Naive thymus-derived CD8-positive, alpha-beta T cell (primary cell): Measurements from ENCODE around the gene PKNOX2. TPM values are rescaled to one million over a fixed set of nuclear protein-coding genes. Genes with fewer than 3 reads are reported as not detected.

ENCODE experiments used
- ATAC-seq, 2 donors: fragments of 150-1000 bp; cut with Tn5 transposase in 1 of 2; sonication (Bioruptor Pico), chemical (Tn5 transposase) in 1 of 2; 1 replicate in 1 of 2; 2 replicates in 1 of 2; pipeline ENCODE4 v1.10.0; 2021; ENCODE audit warnings: mild to moderate bottlenecking in 2 of 2, moderate library complexity in 2 of 2
- POLR2A ChIA-PET: fragments of 350-600 bp; sonication (Branson Sonifier 250); formaldehyde crosslinking; loops from one replicate; lab custom pipeline; 2021; ENCODE audit warnings: antibody characterized with exemption; lab: Charles Lee
- DNase-seq, 10 donors: peaks; one replicate each; pipeline versions ENCODE4 v3.0.0 to v3.0.0-alpha.2; 2020 to 2022
- H3K27ac Mint-ChIP-seq, 10 donors: one replicate each; pipeline ENCODE4 v1.8.0; 2020 to 2022; ENCODE audit warnings: mild to moderate bottlenecking in 10 of 10, mixed read lengths in 10 of 10, moderate library complexity in 4 of 10, inconsistent platforms in 1 of 10
- H3K27me3 Mint-ChIP-seq, 5 donors: one replicate each; pipeline ENCODE4 v1.8.0; 2021 to 2022; ENCODE audit warnings: mixed read lengths in 5 of 5
- H3K36me3 Mint-ChIP-seq, 3 donors: one replicate each; pipeline ENCODE4 v1.8.0; 2020 to 2022; ENCODE audit warnings: mixed read lengths in 3 of 3, mild to moderate bottlenecking in 2 of 3, inconsistent platforms in 1 of 3
- H3K4me1 Mint-ChIP-seq, 4 donors: one replicate each; pipeline ENCODE4 v1.8.0; 2021 to 2022; ENCODE audit warnings: mixed read lengths in 4 of 4
- H3K4me3 Mint-ChIP-seq, 10 donors: one replicate each; pipeline ENCODE4 v1.8.0; 2020 to 2022; ENCODE audit warnings: mild to moderate bottlenecking in 10 of 10, mixed read lengths in 10 of 10, moderate library complexity in 6 of 10, inconsistent platforms in 1 of 10
- H3K9me3 Mint-ChIP-seq, 9 donors: one replicate each; pipeline ENCODE4 v1.8.0; 2020 to 2022; ENCODE audit warnings: mixed read lengths in 9 of 9, mild to moderate bottlenecking in 3 of 9, inconsistent platforms in 1 of 9, moderate library complexity in 1 of 9
- polyA plus RNA-seq, 3 donors: library from polyadenylated mRNA; unstranded; fragments of 300-500 nt; fragmentation: Illumina TruSeq; gene quantifications; one replicate each; pipeline ENCODE4 v1.2.3, GENCODE V29; 2021
- total RNA-seq, 8 experiments: library from RNA in 2 of 8; stranded (reverse) in 2 of 8; gene quantifications; one replicate each; pipeline ENCODE4 v1.2.3 and lab custom pipeline; 2021 to 2026

Gene PKNOX2
- total and polyA plus RNA-seq, 5 experiments from 2014 or later, result not detected

DNA sequence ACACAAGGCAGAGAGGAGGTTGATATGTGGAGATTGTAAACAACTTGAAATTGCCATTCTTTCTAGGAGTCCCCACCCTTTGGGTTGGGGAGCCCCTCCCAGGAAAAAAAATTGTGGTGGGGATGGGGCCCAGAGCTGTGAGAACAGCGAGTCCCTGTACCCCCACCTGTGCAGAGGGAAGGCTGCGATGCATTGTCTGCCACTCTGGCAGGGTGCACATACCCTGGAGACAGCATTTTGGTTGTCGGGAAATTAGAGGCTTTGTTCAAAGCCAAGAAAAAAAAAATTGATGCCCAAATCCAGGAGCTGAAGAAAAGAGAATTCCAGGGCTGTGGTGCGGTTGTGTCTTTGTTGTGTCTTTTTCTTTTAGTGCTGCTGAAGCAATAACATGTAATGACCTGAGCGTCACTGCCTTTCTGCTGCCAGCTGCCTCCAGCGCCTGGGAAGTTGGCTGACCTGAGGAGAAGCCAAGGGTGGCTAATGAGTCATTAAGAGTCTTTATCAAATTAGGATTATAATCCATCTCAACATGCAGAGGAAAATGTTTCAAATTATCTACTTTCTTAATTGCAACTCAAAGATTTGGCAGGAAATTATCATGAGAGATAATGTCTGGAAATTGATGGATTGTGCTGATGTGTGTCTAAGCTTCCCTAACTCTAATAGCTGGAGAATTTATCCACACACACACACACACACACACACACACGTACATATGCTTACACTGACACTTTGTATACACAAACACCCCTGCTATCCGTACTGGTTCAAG lies 8.0 kb upstream of the PKNOX2 start:
- peaks cover 18 to 66% (median 53%) of the 10 kb centered on the region in 5 donors for H3K27me3 Mint-ChIP-seq
- no peaks in the 10 kb centered on the region for H3K9me3 Mint-ChIP-seq
- H3K4me3 Mint-ChIP-seq, result no peak overlapping the region
- POLR2A ChIA-PET, result no interaction called here
- ATAC-seq (no peak), DNase-seq (no peak)
- no peaks in the 10 kb centered on the region for H3K4me1 Mint-ChIP-seq
- H3K36me3 Mint-ChIP-seq, result no peaks in the 10 kb centered on the region
- no peak overlapping the region for H3K27ac Mint-ChIP-seq

DNA sequence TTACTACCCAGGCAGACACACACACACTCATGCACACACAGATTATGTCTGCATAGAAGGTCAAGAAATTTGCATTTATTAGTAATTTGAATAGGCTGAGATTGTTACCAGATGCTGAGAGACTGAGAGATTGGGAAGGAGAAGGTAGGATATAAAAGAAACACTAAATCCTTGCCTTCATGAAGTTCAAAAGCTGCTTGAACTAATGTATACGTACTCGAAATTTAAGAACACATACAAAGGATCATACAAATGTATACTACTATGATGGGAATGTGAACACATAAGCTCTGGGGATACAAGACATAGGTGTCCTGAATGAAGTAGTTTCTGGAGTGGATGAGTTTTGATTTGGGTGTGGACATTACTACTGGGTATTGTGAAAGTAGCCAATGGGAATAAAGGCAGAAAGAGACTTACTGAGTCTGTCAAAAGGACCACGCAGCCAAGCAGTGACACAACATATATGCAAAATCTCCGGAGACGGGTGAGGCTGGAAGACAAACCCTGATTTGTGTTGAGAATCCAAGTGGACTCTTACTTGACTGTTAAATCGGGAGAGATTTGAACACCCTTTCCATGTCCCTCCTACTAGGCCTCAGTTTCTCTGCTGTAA lies 7.3 kb upstream of the PKNOX2 start:
- Mint-ChIP-seq H3K27me3 (peaks cover 18 to 66% (median 51%) of the 10 kb centered on the region in 5 donors), H3K36me3 (no peaks in the 10 kb centered on the region), H3K27ac (no peak overlapping the region), H3K9me3 (no peaks in the 10 kb centered on the region), H3K4me1 (no peaks in the 10 kb centered on the region), H3K4me3 (no peak overlapping the region)
- no peak for ATAC-seq
- no peak for DNase-seq
- POLR2A ChIA-PET, result no interaction called here

DNA sequence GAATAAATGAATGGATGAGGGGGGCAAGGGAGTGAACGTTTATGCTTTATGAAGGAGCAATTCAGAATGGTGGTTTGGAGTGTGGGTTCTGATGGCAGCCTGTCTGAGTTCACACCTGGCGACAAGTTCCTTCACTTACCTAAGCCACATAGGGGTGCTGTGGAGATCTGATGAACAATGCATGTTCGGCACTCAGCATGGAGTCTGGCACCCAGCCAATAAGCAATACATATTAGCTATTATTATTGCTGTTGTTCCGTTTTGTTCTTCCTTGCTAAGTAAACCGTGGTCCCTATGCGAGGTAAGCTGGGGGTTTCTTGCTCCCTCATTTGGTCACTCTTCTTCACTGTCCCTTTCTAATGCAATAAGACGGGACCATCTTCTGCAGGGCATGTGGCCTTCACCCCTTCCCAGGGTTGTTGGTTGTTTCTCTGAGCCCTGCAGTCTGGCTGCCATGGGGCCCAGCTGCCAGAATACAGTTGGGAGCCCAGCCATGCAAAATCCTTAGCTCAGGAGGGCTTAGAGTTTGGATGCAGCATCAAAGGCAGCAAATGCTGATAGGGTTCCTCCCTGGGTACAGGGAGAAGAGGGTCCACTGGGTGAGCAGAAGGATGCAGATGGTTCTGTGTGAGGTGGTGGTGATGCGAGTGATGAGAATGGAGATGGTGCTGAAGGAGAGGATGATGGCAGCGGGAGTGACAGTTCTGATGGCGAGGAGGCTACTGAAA lies 6.4 kb upstream of the PKNOX2 start:
- Mint-ChIP-seq H3K27ac (no peak overlapping the region), H3K4me1 (no peaks in the 10 kb centered on the region), H3K27me3 (peaks cover 18 to 74% (median 48%) of the 10 kb centered on the region in 5 donors), H3K4me3 (no peak overlapping the region), H3K9me3 (no peaks in the 10 kb centered on the region), H3K36me3 (no peaks in the 10 kb centered on the region)
- no peak for DNase-seq
- POLR2A ChIA-PET, result no interaction called here
- ATAC-seq, result no peak

DNA sequence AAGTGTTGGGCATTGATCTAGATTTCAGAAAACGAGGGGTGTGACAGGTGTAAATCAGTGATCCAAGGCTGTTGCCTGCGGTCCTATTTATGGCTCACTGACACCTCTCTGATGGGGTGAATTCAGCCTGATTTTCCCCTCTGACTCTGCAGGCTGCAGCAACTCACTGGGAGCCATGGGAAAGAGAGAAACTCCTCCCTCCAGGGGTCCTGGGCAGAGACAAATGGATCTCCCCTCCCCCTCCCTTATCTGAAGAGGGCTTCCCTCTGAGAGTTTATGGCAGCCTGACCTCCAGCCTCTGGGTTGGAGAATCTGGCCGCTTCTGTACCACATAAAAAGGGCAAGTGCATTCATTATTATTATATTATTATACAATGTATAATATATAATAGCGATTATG lies 1.8 kb upstream of the PKNOX2 start:
- Mint-ChIP-seq H3K4me3 (peak overlapping the region in 1 of 10 donors; percentile 40), H3K4me1 (peaks cover 12 to 39% (median 16%) of the 10 kb centered on the region in 4 donors), H3K27me3 (peaks cover 10 to 81% (median 52%) of the 10 kb centered on the region in 5 donors), H3K9me3 (no peaks in the 10 kb centered on the region), H3K36me3 (peaks cover 0 to 8% (median 0%) of the 10 kb centered on the region in 3 donors), H3K27ac (no peak overlapping the region)
- ATAC-seq (no peak), DNase-seq (no peak)
- POLR2A ChIA-PET, result no interaction called here

DNA sequence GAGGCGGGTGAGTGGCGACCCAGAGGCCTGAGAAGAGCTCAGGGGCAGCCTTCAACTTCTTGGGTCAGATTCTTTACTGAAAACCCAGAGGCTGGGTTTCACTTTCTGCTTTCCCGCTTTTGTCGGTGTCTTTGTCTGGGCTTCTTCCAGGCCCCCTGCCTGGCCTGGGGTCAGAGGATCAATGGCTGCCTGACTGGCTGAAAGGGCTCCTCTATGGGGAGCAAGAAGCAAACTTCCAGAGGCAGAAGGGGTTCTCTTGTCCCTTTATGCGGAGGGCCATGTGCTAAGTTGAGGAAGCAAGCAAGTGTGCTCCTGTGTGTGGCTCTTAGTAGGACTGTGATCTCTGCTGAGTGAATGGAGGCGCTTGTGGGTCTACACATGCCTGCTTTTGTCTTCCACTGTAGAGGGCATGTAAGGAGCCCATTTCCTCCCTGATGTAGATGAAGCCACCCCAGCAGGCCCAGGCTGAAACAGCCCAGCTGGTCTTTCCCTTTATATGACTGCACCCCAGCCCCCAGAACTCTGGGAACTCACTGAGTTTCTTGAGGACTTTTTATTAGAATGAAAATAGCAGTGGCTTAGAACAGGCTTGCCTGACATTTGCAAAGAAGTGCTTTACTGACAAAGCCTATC lies 1.0 kb upstream of the PKNOX2 start:
- no peak for ATAC-seq
- Mint-ChIP-seq H3K4me1 (peaks cover 12 to 40% (median 16%) of the 10 kb centered on the region in 4 donors), H3K9me3 (no peaks in the 10 kb centered on the region), H3K4me3 (peak overlapping the region; percentile 54 to 100 (median 73)), H3K36me3 (peaks cover 0 to 8% (median 0%) of the 10 kb centered on the region in 3 donors), H3K27ac (peak overlapping the region in 4 of 10 donors; percentile 22 to 79 (median 48)), H3K27me3 (peaks cover 17 to 81% (median 55%) of the 10 kb centered on the region in 5 donors)
- DNase-seq, result no peak
- POLR2A ChIA-PET, result no interaction called here

DNA sequence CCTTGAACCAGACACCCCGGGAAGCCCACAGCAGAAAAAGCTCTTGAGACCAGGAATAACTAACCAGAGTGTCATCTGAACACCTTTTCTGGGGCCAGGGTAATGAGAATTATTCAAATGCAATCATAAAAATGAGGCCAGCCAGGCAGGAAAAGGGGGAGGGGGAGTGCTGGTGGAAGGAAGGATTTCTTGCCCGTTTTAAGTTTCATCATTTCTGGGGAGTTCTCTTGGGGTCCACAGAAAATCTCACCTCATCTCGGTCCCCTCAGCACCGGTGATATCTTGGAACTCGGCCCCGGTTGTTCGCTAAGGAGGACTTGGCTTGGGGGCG lies 495 bp upstream of the PKNOX2 start:
- peaks cover 12 to 40% (median 16%) of the 10 kb centered on the region in 4 donors for H3K4me1 Mint-ChIP-seq
- H3K27ac Mint-ChIP-seq, result peak overlapping the region in 4 of 10 donors; percentile 22 to 79 (median 48)
- no peak for DNase-seq
- no peaks in the 10 kb centered on the region for H3K9me3 Mint-ChIP-seq
- peak overlapping the region; percentile 54 to 100 (median 73) for H3K4me3 Mint-ChIP-seq
- H3K36me3 Mint-ChIP-seq, result peaks cover 0 to 8% (median 2%) of the 10 kb centered on the region in 3 donors
- no peak for ATAC-seq
- H3K27me3 Mint-ChIP-seq, result peaks cover 20 to 81% (median 58%) of the 10 kb centered on the region in 5 donors
- POLR2A ChIA-PET, result no interaction called here

DNA sequence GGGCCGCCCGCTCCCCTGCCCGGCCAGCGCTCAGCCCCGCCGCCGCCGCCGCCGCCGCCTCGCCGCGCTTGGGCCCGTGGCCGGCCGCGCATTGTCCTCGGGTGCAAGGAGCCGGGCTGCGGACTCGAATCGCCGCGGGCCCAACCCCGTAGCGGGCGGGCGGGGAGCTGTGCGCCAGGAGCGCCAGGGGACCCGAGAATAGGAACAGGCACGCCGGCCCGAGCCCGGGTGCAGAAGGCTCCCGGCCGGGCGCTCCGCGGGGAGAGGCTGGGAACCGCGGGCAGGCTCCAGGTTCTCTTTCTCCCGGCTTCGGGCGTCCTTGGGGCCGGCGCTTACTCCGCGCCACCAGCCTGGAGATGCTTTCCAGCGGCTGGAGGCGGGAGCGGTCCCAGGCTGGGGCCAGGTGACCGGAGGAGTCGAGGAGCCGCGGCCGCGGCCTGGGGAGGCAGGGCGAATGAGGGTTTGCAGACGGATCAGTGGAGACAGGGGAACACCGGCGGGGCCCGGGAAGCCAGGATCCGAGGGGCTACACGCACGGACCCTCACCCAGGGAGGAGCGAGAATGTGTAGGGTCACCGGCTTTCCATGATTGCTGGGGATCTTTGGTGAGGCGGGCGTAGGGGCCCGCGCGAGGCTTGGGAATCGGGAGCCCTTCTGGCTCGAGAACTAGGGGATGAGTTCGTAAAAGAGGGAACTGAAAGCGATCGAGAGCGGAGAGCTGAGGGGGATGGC lies 726 bp downstream of the PKNOX2 start:
- H3K36me3 Mint-ChIP-seq, result peaks cover 0 to 8% (median 8%) of the 10 kb centered on the region in 3 donors
- DNase-seq, result peak in 1 of 10 donors; percentile 5
- peaks cover 12 to 40% (median 16%) of the 10 kb centered on the region in 4 donors for H3K4me1 Mint-ChIP-seq
- peaks cover 31 to 81% (median 65%) of the 10 kb centered on the region in 5 donors for H3K27me3 Mint-ChIP-seq
- no peaks in the 10 kb centered on the region for H3K9me3 Mint-ChIP-seq
- peak overlapping the region; percentile 80 to 97 (median 89) for H3K4me3 Mint-ChIP-seq
- peak overlapping the region in 3 of 10 donors; percentile 39 to 82 (median 53) for H3K27ac Mint-ChIP-seq
- ATAC-seq, result peak; percentile 9 to 13
- POLR2A ChIA-PET, result no interaction called here

DNA sequence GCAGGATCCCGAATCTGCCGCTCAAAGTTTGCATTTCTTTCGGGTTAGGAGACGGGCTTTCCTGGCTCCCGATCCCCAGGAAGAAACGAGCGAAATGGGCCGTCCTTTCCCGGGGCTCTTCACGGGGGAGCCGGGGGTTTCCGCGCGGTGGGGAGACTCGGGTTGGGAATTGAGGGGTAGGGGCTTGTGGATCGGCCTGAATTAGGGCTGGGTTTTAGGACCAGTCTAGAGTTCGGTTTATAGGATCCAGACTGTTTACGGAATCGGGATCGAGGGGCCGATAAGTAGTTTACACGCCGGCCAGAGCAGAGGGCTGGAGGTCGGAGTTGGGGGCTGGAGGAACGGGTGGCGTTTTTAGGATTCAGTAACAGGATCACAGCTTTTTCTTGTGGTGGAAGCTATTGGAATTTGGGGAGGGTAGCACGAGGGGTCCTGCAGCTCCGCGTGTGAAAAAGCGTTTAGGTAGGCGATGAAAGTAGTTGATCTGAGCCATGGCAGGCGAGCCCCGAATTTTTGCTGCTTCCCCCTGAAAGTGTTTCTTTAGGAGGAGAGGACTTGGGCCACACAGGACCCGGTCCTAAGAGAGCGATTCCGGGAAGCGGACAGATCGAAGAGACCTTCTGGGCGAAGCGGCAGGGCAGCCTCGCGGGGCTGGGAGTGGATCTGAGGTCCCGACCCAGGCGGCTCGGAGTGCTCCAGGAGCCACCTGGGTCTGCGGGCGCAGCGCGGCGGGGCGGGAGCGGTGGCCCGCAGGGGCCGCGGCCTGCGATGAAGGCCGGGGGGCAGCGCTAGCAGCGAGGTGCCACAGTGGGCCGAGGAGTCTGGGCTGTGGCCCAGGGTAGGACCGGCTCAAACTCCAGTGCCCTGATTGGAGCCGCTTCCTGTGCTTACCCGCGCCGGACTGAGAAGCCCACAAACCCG lies 1.6 kb downstream of the PKNOX2 start:
- POLR2A ChIA-PET, result no interaction called here
- Mint-ChIP-seq H3K9me3 (no peaks in the 10 kb centered on the region), H3K36me3 (peaks cover 0 to 8% (median 8%) of the 10 kb centered on the region in 3 donors), H3K27ac (peak overlapping the region in 4 of 10 donors; percentile 38 to 82 (median 52)), H3K4me3 (peak overlapping the region; percentile 80 to 97 (median 89)), H3K4me1 (peaks cover 12 to 40% (median 16%) of the 10 kb centered on the region in 4 donors), H3K27me3 (peaks cover 33 to 81% (median 63%) of the 10 kb centered on the region in 5 donors)
- DNase-seq (peak in 1 of 10 donors; percentile 9), ATAC-seq (peak in 1 of 2 donors; percentile 24)

DNA sequence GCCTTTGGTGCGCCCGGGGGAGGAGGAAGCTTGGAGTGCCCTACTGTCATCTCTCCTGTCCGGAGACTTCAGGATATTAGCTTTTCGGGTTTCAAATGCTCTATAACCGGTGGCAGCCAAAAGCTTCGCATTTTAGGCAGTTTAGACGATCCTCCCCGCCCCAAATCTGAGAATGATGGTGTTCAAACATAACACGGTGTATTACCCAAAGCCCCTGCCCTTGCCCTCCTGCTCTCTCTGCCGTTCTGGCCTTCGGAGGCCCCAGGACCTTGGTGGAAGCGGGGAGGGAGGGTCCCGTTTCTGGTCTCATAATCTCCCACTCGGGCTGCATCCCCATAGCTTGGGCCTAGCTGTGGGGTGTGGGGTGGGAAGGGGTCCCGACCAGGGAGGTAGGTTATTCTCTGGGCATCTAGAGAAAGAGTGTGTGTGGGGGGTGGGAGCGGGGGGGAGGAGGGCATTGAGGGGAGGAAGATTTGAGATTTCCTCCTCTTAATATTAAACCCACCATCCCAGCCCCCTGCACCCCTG lies 2.3 kb downstream of the PKNOX2 start:
- H3K36me3 Mint-ChIP-seq, result peaks cover 0 to 8% (median 8%) of the 10 kb centered on the region in 3 donors
- H3K4me1 Mint-ChIP-seq, result peaks cover 12 to 40% (median 16%) of the 10 kb centered on the region in 4 donors
- ATAC-seq (no peak), DNase-seq (no peak)
- POLR2A ChIA-PET, result no interaction called here
- no peak overlapping the region for H3K27ac Mint-ChIP-seq
- H3K27me3 Mint-ChIP-seq, result peaks cover 33 to 89% (median 65%) of the 10 kb centered on the region in 5 donors
- H3K4me3 Mint-ChIP-seq, result peak overlapping the region in 9 of 10 donors; percentile 11 to 91 (median 44)
- H3K9me3 Mint-ChIP-seq, result no peaks in the 10 kb centered on the region

DNA sequence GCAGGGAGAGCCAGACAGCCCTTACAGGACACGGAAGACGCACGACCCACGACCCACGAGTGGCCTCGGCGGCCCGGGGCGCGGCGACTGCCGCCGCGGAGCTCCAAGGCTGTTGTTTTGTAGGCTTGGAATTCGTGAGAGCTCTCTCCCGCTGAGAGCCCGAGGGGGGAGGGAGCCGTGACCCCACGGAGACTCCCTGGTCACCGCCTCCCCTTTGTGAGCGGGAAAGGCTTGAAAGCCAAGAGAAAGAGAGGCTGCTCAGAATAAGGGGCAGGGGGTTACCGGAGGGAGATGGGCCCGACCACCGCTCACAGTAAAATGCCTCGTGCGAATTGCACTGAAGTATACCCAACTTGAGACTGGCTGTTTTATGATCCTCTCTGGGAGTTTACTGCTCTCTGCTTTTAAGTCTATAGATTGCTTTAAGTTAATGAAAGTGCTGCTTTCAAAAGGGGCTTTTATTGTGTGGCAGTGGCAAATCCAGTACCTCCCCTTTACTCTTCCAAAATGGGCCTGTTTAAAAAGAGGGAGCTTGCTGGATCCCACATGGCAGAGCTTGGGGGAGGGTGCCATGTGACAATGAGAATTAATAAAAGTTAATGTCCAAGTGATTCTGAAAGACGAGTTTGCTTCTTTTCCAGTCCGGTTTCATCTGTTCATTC lies 2.9 kb downstream of the PKNOX2 start:
- ATAC-seq (no peak), DNase-seq (no peak)
- Mint-ChIP-seq H3K4me3 (peak overlapping the region in 2 of 10 donors; percentile 22 to 23), H3K27me3 (peaks cover 33 to 94% (median 69%) of the 10 kb centered on the region in 5 donors), H3K27ac (no peak overlapping the region), H3K36me3 (peaks cover 0 to 8% (median 8%) of the 10 kb centered on the region in 3 donors), H3K4me1 (peaks cover 12 to 40% (median 16%) of the 10 kb centered on the region in 4 donors), H3K9me3 (no peaks in the 10 kb centered on the region)
- POLR2A ChIA-PET, result no interaction called here
